SW 1271 (cell line): ENCODE measurements around the gene NT5DC3.

Experiments used
- DNase-seq, 2 experiments: peaks; one replicate each; lab custom pipeline; 2025; lab: John Stamatoyannopoulos, UW

NT5DC3 gene

GRCh38 chr12:103783744-103784664, 57.0 kb downstream of the NT5DC3 start:
- DNase-seq = no peak

GRCh38 chr12:103782399-103782798, 58.6 kb downstream of the NT5DC3 start:
- no peak for DNase-seq

- DNase-seq = no peak
These were observed 60.0 kb downstream of the NT5DC3 start for GRCh38 chr12:103780992-103781391.

- DNase-seq = no peak
These were observed 61.0 kb downstream of the NT5DC3 start for GRCh38 chr12:103780093-103780440.

GRCh38 chr12:103779410-103780092, 61.5 kb downstream of the NT5DC3 start:
- DNase-seq = peak in 1 of 2 experiments; percentile 73

- no peak for DNase-seq
These were observed 62.3 kb downstream of the NT5DC3 start for GRCh38 chr12:103778781-103779180.

GRCh38 chr12:103774977-103775560, 66.0 kb downstream of the NT5DC3 start:
- DNase-seq = no peak

GRCh38 chr12:103773109-103773910, 67.7 kb downstream of the NT5DC3 start:
- DNase-seq = no peak

- DNase-seq = no peak
These were observed 68.5 kb downstream of the NT5DC3 start for GRCh38 chr12:103772367-103773108.

GRCh38 chr12:103771466-103771865, 69.6 kb downstream of the NT5DC3 start:
- peak in 1 of 2 experiments; percentile 14 for DNase-seq

- DNase-seq = no peak
These were observed 71.6 kb downstream of the NT5DC3 start for GRCh38 chr12:103769240-103769945.

- peak in 1 of 2 experiments; percentile 31 for DNase-seq
These were observed 72.4 kb downstream of the NT5DC3 start for GRCh38 chr12:103768467-103769123.

GRCh38 chr12:103766028-103766427, 75.0 kb downstream of the NT5DC3 start:
- no peak for DNase-seq

GRCh38 chr12:103765322-103765721, 75.7 kb downstream of the NT5DC3 start:
- no peak for DNase-seq

GRCh38 chr12:103762473-103762872, 78.6 kb downstream of the NT5DC3 start:
- DNase-seq = no peak

- DNase-seq = no peak
These were observed 82.5 kb downstream of the NT5DC3 start for GRCh38 chr12:103758310-103759089.

GRCh38 chr12:103757248-103757647, 83.8 kb downstream of the NT5DC3 start:
- DNase-seq = no peak

- no peak for DNase-seq
These were observed 84.6 kb downstream of the NT5DC3 start for GRCh38 chr12:103756443-103756842.

GRCh38 chr12:103755425-103755824, 85.6 kb downstream of the NT5DC3 start:
- no peak for DNase-seq
